Subcutaneous adipose tissue (tissue), 4 donors: Measurements from ENCODE around the gene SLX4. TPM values are rescaled to one million over a fixed set of nuclear protein-coding genes. Genes with fewer than 3 reads are reported as not detected.

Experiments
- total RNA-seq, 4 donors: library from RNA; depleted of rRNA; stranded (reverse); fragments of >200 nt; gene quantifications; one replicate each; pipeline ENCODE4 v1.1.0, GENCODE V29; 2016
- TF ChIP-seq, protein P1 (sequence below): fragments of 450-650 bp; IDR thresholded peaks from one replicate; pipeline ENCODE4 v1.5.1; 2016; ENCODE audit warnings: low read depth, mild to moderate bottlenecking, control low read depth, antibody characterized with exemption, moderate library complexity

SLX4 gene
- total RNA-seq, 4 donors from 2014 or later = 2.4 to 3.8 (median 2.8) TPM

DNA sequence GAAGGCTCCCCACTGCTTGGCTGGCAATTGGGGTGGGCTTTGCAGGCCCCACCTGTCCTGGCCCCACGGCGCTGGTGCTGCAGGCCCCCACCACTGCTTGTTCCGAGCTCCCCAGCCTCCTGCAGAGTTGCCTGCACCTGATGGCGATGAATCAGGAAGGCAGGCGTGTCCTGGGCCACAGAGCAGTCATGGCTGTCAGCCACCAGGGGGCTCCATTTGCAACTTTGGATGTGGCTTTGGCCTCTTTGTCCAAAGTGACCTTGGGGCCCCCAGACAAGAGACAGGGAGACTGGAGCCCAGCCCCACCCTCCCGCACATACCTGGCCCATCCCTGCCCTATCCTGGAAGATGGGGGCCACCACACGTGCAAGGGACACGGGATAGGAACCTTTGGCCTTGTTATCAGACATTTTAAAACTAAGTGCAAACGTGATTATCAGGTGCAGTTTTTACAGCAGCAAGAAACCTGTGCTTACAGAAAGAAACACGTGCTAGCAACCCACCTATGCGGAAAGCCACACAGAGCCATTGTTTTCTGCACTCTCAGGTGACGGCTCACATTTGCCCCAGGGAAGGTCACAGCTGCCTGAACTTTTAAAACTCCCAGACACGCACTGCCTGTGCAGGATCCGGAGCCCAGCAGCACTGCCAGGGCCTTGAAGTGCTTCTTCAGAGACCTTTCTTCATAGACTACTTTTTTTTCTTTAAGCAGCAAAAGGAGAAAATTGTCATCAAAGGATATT, 43.0 kb upstream of the SLX4 start, which contains the start of gene DNASE1:
TSS of gene DNASE1 (plus strand) at position 443 of the 743 bp plus-strand sequence. CDS start 683 bp downstream, outside the sequence.
- TF ChIP-seq, protein P1, sequence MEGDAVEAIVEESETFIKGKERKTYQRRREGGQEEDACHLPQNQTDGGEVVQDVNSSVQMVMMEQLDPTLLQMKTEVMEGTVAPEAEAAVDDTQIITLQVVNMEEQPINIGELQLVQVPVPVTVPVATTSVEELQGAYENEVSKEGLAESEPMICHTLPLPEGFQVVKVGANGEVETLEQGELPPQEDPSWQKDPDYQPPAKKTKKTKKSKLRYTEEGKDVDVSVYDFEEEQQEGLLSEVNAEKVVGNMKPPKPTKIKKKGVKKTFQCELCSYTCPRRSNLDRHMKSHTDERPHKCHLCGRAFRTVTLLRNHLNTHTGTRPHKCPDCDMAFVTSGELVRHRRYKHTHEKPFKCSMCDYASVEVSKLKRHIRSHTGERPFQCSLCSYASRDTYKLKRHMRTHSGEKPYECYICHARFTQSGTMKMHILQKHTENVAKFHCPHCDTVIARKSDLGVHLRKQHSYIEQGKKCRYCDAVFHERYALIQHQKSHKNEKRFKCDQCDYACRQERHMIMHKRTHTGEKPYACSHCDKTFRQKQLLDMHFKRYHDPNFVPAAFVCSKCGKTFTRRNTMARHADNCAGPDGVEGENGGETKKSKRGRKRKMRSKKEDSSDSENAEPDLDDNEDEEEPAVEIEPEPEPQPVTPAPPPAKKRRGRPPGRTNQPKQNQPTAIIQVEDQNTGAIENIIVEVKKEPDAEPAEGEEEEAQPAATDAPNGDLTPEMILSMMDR = no peak

DNA sequence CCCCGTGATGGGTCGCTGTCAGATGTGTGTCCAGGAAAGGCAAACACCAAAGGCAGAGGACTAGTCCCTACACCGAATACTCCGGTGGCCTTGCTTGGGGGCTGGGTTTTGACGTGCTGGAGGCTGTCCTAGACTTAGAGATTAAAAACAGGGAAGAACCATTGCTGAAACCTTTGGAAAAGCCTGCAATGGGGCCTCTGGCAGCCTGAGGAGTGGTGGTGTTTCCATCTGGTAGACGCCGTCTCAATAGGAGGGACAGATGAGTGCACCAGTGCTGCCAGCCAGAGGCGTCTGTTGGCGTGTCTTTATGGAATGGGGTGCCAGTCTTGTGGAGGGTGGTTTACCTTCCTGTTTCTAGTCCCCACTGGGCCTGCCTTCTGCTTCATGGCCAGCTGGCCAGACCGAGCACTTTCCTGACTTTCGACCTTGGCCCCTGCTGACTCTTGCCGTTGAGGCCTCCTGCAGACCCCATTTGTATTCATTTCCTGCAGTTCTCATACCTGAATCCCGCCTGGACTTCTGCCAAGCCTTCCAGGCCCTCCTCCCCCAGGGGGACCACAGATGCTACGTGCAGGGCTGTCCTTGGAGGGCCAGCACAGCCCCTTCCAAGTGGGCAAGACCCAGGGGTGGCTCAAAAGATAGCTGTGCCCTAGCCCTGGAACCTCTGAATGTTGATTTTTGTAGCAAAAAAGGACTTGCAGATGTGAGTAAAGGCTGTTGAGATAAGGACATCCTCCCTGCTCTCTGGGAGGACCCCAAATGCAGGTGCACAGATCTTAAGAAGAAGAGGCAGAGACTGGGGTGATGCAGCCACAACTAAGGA, 41.2 kb upstream of the SLX4 start:
- TF ChIP-seq, protein P1 = no peak

GRCh38 chr16:3651461-3652372, 40.3 kb upstream of the SLX4 start:
- TF ChIP-seq, protein P1 = no peak

DNA sequence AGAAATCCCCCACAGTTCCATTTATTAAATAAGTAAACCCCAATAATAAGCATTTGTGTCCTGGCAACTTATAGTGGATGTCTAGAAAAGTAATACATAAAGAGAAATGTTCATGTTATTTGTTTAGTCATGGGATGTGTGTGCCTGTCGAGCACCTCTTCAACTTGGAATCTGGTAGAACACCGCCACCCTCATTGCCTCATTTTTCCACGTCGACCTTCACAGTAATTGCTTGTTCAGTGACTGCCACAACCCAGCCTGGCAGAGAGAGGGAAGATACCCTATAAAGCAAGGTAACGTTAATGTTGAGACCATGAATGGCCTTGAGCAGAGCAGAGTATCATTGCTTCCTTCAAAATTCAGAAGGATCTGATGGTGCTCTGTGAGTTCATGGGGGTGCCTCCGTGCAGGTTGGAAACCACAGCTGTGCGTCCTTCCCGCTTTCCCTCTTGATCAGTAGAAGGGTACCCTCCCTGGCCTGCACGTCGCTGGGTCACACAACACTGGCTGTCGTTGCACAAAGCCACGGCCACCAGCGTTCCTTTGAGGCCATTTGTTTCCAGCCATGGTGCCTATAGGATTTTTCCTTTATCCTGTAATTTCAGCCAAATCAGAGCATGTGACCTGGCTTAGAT, 39.3 kb upstream of the SLX4 start:
- TF ChIP-seq, protein P1 = no peak

GRCh38 chr16:3646348-3646920, 35.0 kb upstream of the SLX4 start:
- TF ChIP-seq, protein P1 = no peak

GRCh38 chr16:3645504-3646347, 34.3 kb upstream of the SLX4 start:
- TF ChIP-seq, protein P1 = no peak
